ENCODE results near the gene CACNA2D1. TPM values are rescaled to one million over a fixed set of nuclear protein-coding genes. Genes with fewer than 3 reads are reported as not detected.
A peak's percentile ranks its signal among the peaks of the same experiment; 100 is the strongest.

CACNA2D1 gene
- total RNA-seq: 10 to 100 TPM in 2 of 4 donors, 1 to 10 TPM in 2; 3.0 to 15.7 (median 8.6) TPM

DNA sequence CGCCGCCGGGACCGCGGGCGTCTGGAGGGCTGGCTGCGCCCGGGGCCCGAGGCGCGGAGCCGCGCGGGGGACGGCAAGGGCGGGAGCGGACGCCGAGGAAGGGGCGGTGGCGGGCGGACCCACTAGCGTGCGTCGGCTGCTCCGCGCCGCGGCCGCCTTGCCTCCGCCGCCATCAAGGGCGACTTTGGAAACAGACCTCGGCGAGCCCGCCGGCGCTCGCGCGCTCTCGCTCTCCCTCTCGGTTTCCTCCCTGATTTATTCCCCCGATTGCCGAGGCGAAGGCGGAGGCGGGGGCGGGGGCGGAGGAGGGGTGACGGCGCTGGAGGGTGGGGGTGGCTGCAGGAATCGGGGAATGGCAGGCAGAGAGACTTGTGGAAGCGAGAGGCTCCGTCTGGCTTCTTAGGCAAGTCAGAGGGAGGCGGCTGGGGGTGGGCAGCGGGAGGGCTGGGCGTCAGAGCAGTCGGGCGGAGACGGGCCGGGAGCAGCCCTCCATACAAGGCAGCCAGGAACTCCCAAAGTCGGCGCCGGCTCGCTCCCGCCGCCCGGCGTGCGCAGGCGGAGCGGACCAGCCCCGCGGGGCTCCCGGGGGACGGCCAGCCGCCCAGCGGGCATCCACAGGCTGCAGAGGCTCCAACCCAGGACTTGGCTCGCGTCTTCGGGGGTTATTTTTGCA, at the start of gene CACNA2D1:
TSS of gene CACNA2D1 (minus strand) at position 231 of the 673 bp plus-strand sequence.
- peak; percentile 57 to 94 for DNase-seq (ENCODE audit: low spot score in 2 of 2)
- H3K4me3 ChIP-seq (ENCODE audit: low read depth, poor library complexity, severe bottlenecking): peak within 1 kb of the TSS; percentile 86
- no peak for TF ChIP-seq POLR2A (IDR thresholded peaks at IDR 0.05)
- no peak for TF ChIP-seq CTCF (IDR thresholded peaks at IDR 0.05)
- intact Hi-C loops (cut with DNase I; ENCODE audit: low total_unique reads): no loop called here
- WGBS, 2 donors: 0 to 1% methylated on average over 36 to 57 of the region's 82 CpGs

- no peak for TF ChIP-seq POLR2A (IDR thresholded peaks at IDR 0.05)
- TF ChIP-seq CTCF (IDR thresholded peaks at IDR 0.05): no peak
- intact Hi-C loops (cut with DNase I; ENCODE audit: low total_unique reads): no loop called here
- DNase-seq (ENCODE audit: low spot score in 2 of 2): no peak
- 87 to 96% methylated on average over 3 of the region's 3 CpGs for WGBS, 2 donors
- H3K4me3 ChIP-seq (ENCODE audit: low read depth, poor library complexity, severe bottlenecking): no peak overlapping the region
Observed at GRCh38 chr7:82481499-82482097, 38.0 kb upstream of the CACNA2D1 start.

GRCh38 chr7:82477733-82478515, 34.3 kb upstream of the CACNA2D1 start:
- TF ChIP-seq CTCF (IDR thresholded peaks at IDR 0.05) (no peak), POLR2A (IDR thresholded peaks at IDR 0.05) (no peak)
- no peak for DNase-seq (ENCODE audit: low spot score in 2 of 2)
- intact Hi-C loops (cut with DNase I; ENCODE audit: low total_unique reads): no loop called here
- 44 to 50% methylated on average over 2 of the region's 2 CpGs for WGBS, 2 donors
- H3K4me3 ChIP-seq (ENCODE audit: low read depth, poor library complexity, severe bottlenecking): no peak overlapping the region

DNA sequence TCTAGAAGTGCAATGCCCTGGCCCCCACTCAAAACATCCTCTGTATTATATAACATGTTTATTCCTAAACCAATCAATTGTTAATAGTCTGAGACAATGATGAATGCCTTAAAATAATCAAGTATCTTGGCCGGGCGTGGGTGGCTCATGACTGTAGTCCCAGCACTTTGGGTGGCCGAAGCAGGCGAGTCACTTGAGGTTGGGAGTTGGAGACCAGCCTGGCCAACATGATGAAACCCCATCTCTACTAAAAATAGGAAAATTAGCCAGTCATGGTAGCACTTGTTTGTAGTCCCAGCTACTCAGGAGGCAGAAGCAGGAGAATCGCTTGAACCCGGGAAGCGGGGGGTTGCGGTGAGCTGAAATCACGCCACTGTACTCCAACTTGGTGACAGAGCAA, 29.4 kb upstream of the CACNA2D1 start:
- DNase-seq (ENCODE audit: low spot score in 2 of 2): no peak
- TF ChIP-seq CTCF (IDR thresholded peaks at IDR 0.05): no peak
- TF ChIP-seq POLR2A (IDR thresholded peaks at IDR 0.05): no peak
- intact Hi-C loops (cut with DNase I; ENCODE audit: low total_unique reads): no loop called here
- 89 to 93% methylated on average over 9 of the region's 9 CpGs for WGBS, 2 donors
- H3K4me3 ChIP-seq (ENCODE audit: low read depth, poor library complexity, severe bottlenecking): no peak overlapping the region

DNA sequence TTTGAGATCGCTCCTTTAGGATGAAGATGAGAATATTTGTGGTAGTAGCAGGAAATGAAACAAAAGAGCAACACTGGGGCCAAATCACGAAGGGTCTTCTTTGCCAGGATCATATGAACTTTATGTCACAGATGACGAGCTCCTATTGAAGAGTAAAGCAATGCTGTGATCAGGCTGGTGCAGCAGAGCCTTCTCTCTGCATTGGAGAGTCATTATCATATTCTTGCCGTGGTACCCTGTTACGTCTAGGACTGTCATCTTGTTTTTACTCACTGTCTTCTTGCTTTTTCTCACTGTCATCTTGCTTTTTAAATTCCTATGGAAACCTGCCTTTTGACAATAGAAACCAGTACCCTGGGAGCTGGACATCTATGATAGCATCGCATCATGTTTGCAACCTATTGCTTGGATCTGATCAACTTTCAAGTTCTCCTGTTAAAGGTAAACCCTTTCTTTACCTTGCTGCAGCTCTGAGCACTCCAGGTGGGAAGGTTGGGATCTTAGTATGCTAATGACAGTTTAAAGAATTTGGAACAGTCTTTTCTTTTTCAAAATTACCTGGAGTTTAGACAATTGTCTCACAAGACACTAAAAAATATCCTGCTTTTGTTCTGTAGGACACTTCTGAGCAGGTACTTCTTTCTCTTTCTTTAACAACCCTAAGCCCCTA, 27.9 kb upstream of the CACNA2D1 start:
- WGBS, 2 donors: 81 to 89% methylated on average over 6 of the region's 6 CpGs
- TF ChIP-seq POLR2A (IDR thresholded peaks at IDR 0.05): no peak
- TF ChIP-seq CTCF (IDR thresholded peaks at IDR 0.05): no peak
- intact Hi-C loops (cut with DNase I; ENCODE audit: low total_unique reads): no loop called here
- no peak overlapping the region for H3K4me3 ChIP-seq (ENCODE audit: low read depth, poor library complexity, severe bottlenecking)
- DNase-seq (ENCODE audit: low spot score in 2 of 2): no peak
